AG09319 (cell line): ENCODE data around the gene NME1.

Experiments used
- DNase-seq: peaks from one replicate; pipeline ENCODE4 v3.0.0-alpha.2; 2010; ENCODE audit warnings: low read depth; ENCODE audit errors: extremely low read depth
- TF ChIP-seq, protein P1 (sequence below): IDR thresholded peaks from 2 replicates; pipeline ENCODE4 v1.5.1; 2011; ENCODE audit warnings: low read depth, mild to moderate bottlenecking, inconsistent platforms, low read length, moderate library complexity

Gene NME1

GRCh38 chr17:51185763-51186332 lies 32.5 kb downstream of the NME1 start:
- TF ChIP-seq, protein P1, sequence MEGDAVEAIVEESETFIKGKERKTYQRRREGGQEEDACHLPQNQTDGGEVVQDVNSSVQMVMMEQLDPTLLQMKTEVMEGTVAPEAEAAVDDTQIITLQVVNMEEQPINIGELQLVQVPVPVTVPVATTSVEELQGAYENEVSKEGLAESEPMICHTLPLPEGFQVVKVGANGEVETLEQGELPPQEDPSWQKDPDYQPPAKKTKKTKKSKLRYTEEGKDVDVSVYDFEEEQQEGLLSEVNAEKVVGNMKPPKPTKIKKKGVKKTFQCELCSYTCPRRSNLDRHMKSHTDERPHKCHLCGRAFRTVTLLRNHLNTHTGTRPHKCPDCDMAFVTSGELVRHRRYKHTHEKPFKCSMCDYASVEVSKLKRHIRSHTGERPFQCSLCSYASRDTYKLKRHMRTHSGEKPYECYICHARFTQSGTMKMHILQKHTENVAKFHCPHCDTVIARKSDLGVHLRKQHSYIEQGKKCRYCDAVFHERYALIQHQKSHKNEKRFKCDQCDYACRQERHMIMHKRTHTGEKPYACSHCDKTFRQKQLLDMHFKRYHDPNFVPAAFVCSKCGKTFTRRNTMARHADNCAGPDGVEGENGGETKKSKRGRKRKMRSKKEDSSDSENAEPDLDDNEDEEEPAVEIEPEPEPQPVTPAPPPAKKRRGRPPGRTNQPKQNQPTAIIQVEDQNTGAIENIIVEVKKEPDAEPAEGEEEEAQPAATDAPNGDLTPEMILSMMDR, result no peak
- no peak for DNase-seq

DNA sequence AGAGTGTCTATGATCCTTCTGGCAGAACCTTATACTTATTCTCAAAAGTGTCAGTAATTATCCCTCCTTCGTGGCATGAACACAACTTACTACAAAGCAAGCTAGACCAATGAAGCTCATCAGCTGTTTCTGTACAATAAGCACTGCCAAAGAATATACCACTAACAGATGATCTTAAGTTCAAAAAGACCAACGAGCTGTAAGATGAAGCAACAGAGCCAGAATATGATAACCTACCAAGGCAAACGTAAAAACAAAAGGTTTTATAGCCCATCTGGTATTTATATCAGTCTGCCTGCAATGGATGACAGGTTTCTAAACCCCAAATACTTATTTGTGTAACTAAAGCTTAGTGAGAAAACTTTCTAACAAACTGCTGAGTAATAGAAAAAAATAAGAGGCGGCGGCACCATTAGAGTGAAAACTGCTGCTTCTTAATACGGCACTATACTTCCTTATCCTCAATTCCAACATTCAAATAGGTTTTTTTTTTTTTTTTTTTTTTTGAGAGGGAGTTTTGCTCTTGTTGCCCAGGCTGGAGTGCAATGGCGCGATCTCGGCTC lies 35.0 kb downstream of the NME1 start:
- TF ChIP-seq, protein P1, result no peak

GRCh38 chr17:51189162-51189561 lies 35.8 kb downstream of the NME1 start:
- TF ChIP-seq, protein P1, result no peak
- no peak for DNase-seq

More for the DNA sequence above, 35.0 kb downstream of the NME1 start:
- no peak for DNase-seq

- TF ChIP-seq, protein P1, result no peak
- no peak for DNase-seq
These were observed 36.3 kb downstream of the NME1 start for GRCh38 chr17:51189628-51190027.

DNA sequence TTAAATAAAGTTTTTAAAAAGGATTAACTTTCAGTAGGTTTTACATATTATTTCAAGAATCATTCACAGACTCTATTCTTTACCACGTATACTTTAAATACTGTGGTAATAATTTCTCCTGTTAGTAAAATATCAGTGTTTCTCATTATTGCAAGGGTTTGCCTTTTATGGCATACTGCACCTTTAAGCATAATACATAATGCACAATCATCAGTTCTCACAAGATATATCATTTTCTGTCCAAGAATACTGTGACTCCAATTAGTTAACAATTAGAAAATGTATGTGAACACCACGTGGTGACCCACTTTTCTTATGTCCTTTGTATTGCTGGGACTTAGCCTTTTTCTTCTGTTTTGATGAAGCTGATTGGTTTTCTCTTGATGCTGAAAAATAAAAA lies 38.5 kb downstream of the NME1 start:
- TF ChIP-seq, protein P1, result no peak
- no peak for DNase-seq

- TF ChIP-seq, protein P1, result no peak
- no peak for DNase-seq
These were observed 44.4 kb downstream of the NME1 start for GRCh38 chr17:51197754-51198153.

DNA sequence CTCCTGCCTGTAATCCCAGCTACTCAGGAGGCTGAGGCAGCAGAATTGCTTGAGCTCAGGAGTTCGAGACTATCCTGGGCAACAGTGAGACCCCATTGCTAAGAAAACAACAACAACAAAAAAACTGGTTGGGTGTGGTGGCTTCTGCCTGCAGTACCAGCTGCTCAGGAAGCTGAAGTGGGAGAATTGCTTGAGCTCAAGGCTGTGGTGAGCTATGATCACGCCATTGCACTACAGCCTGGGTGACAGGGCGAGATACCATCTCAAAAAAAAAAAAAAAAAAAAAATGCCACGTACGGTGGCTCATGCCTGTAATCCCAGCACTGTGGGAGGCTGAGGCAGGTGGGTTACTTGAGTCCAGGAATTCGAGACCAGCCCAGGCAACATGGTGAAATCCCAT lies 46.9 kb downstream of the NME1 start:
- TF ChIP-seq, protein P1, result no peak
- DNase-seq, result no peak
